Measurements from ENCODE around the gene ANKRD22.

Gene ANKRD22

DNA sequence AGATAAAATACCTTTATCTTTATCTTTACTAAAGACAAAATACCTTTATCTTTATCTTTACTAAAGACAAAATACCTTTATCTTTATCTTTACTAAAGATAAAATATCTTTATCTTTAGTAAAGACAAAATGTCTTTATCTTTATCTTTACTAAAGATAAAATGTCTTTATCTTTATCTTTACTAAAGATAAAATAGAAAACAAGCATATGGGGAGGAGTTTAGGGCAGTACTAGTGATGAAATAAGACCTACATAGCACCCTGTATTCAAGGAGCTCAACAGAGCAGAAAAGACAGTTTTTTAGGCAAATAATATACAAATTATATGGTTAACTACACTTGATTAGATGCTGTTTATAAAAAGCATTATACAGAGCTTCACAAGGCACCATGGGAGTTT, 19.3 kb downstream of the ANKRD22 start:
- no peak overlapping the region for H4K8ac ChIP-seq (ENCODE audit: low read depth, low read length)
- H2BK5ac ChIP-seq (ENCODE audit: low read length): no peak overlapping the region
- no peak overlapping the region for H3K27ac ChIP-seq (ENCODE audit: low read depth, low read length)
- H3K4me2 ChIP-seq (ENCODE audit: low read length): no peak overlapping the region
- H2BK15ac ChIP-seq (replicated peaks; ENCODE audit: low read depth): no peak overlapping the region
- H2AK5ac ChIP-seq (ENCODE audit: low read length): no peak overlapping the region
- no peaks in the 10 kb centered on the region for H3K79me2 ChIP-seq (ENCODE audit: control insufficient read depth, insufficient read depth, low read length)
- no peak overlapping the region for H3K56ac ChIP-seq (ENCODE audit: low read length)
- H3K18ac ChIP-seq (ENCODE audit: low read length): no peak overlapping the region
- no peaks in the 10 kb centered on the region for H3K4me1 ChIP-seq (ENCODE audit: control insufficient read depth, low read depth, low read length)
- H3K4ac ChIP-seq (ENCODE audit: low read depth, low read length): no peak overlapping the region
- H2BK120ac ChIP-seq (ENCODE audit: low read depth, low read length): no peak overlapping the region
- DNase-seq: peak; percentile 75
- peaks cover 3% of the 10 kb centered on the region for H3K27me3 ChIP-seq (ENCODE audit: insufficient read depth, low read length, poor library complexity)
- H3K36me3 ChIP-seq (ENCODE audit: control insufficient read depth, insufficient read depth, low read length): no peaks in the 10 kb centered on the region
- no peak overlapping the region for H4K5ac ChIP-seq (ENCODE audit: low read length)
- no peak overlapping the region for H3K23ac ChIP-seq (ENCODE audit: low read length)
- no peaks in the 10 kb centered on the region for H3K79me1 ChIP-seq (ENCODE audit: low read length)
- no peak overlapping the region for H3K9ac ChIP-seq (ENCODE audit: low read length)
- H3K4me3 ChIP-seq (ENCODE audit: low read length): no peak overlapping the region

DNA sequence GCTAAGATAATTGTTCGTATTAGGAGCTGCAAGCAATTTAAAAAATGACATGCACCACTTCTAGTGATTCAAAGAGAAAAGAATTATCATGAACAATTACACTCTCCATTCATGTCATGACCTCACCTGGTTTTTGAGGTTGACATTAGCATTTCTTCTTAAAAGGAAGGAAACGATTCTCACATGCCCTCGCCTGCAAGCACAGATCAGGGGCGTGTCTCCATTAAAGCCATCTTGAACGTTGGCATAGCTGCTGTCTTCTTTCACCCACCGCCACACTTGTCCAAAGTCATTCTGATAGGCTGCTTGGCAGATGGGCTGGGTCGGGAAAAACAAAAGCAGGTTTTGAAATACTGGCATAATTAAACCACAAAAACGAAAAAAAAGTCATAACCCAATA, 19.9 kb downstream of the ANKRD22 start:
- no CpG with 5 or more reads among the region's 8 CpGs for WGBS (ENCODE audit: extremely low coverage, insufficient coverage, low lambda C conversion rate)
- Histone ChIP-seq H3K18ac (ENCODE audit: low read length) (no peak overlapping the region), H3K4me2 (ENCODE audit: low read length) (no peak overlapping the region), H4K5ac (ENCODE audit: low read length) (no peak overlapping the region), H3K79me2 (ENCODE audit: control insufficient read depth, insufficient read depth, low read length) (no peaks in the 10 kb centered on the region), H3K23ac (ENCODE audit: low read length) (no peak overlapping the region), H3K56ac (ENCODE audit: low read length) (no peak overlapping the region), H3K36me3 (ENCODE audit: control insufficient read depth, insufficient read depth, low read length) (no peaks in the 10 kb centered on the region), H3K27me3 (ENCODE audit: insufficient read depth, low read length, poor library complexity) (peaks cover 3% of the 10 kb centered on the region), H3K4me3 (ENCODE audit: low read length) (no peak overlapping the region), H3K4ac (ENCODE audit: low read depth, low read length) (no peak overlapping the region), H2BK120ac (ENCODE audit: low read depth, low read length) (no peak overlapping the region), H3K4me1 (ENCODE audit: control insufficient read depth, low read depth, low read length) (no peaks in the 10 kb centered on the region), H3K79me1 (ENCODE audit: low read length) (no peaks in the 10 kb centered on the region), H2BK5ac (ENCODE audit: low read length) (no peak overlapping the region), H3K27ac (ENCODE audit: low read depth, low read length) (no peak overlapping the region), H4K8ac (ENCODE audit: low read depth, low read length) (no peak overlapping the region), H3K9ac (ENCODE audit: low read length) (no peak overlapping the region), H2AK5ac (ENCODE audit: low read length) (no peak overlapping the region), H2BK15ac (replicated peaks; ENCODE audit: low read depth) (no peak overlapping the region)
- DNase-seq: peak; percentile 4

DNA sequence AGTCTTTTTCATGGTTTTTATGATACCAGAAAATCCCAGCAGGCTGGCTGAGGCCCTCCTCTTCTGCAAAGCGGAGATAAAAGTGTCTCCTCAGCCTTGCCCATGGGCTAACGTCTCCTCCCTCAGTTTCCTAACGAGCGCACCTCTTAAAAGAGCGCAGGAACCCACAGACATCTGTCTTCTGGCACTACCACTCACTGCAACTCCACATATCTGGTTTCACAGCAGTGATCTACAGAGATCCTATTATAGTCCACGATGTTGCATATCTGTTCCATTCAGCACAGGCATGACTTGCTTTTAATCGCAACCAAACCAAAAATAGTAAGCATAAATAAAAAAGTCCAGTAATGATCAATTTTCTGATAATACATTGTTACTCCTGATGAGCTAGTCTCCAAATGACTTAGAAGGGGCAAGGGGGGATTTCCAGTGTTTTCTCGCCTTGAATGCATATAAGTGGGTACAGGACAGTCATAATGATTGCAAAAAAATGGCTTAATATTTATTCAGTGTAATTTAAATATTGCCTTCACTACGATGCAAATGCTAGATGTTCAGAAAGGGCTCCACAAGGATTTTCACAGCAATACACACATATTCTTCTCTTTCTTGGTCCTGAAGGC, 20.9 kb downstream of the ANKRD22 start:
- H2BK120ac ChIP-seq (ENCODE audit: low read depth, low read length): no peak overlapping the region
- no CpG with 5 or more reads among the region's 9 CpGs for WGBS (ENCODE audit: extremely low coverage, insufficient coverage, low lambda C conversion rate)

DNA sequence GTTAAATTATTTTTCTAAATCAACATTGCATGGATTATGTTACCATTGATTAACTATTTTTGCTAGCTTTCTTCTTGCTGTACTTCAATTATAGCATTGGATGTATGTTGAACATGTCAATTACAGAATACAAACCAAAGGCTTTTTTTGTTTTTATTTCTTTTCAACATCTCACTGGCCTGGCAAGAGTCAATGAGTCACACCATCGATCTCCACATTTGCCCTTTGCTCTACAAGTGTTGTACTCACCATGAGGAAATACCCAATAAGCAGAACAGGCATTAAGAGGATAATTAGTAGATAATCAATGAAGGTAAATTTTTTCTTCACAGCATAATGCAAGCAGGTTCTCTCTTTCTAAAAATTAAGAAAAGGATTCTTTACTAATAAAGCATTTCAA, 23.3 kb downstream of the ANKRD22 start:
- H3K4me3 ChIP-seq (ENCODE audit: low read length): no peak overlapping the region
- H3K27ac ChIP-seq (ENCODE audit: low read depth, low read length): no peak overlapping the region
- no peak overlapping the region for H3K56ac ChIP-seq (ENCODE audit: low read length)
- H3K27me3 ChIP-seq (ENCODE audit: insufficient read depth, low read length, poor library complexity): no peaks in the 10 kb centered on the region
- no peak overlapping the region for H2BK5ac ChIP-seq (ENCODE audit: low read length)
- H3K18ac ChIP-seq (ENCODE audit: low read length): no peak overlapping the region
- H4K8ac ChIP-seq (ENCODE audit: low read depth, low read length): no peak overlapping the region
- H2BK120ac ChIP-seq (ENCODE audit: low read depth, low read length): no peak overlapping the region
- no peak overlapping the region for H3K23ac ChIP-seq (ENCODE audit: low read length)
- H2AK5ac ChIP-seq (ENCODE audit: low read length): no peak overlapping the region
- H3K79me1 ChIP-seq (ENCODE audit: low read length): no peaks in the 10 kb centered on the region
- no peak for DNase-seq
- H3K9ac ChIP-seq (ENCODE audit: low read length): no peak overlapping the region
- whole genome bisulfite sequencing (ENCODE audit: extremely low coverage, insufficient coverage, low lambda C conversion rate): no CpG with 5 or more reads among the region's 1 CpG
- H3K79me2 ChIP-seq (ENCODE audit: control insufficient read depth, insufficient read depth, low read length): no peaks in the 10 kb centered on the region
- no peak overlapping the region for H3K4ac ChIP-seq (ENCODE audit: low read depth, low read length)
- H4K5ac ChIP-seq (ENCODE audit: low read length): no peak overlapping the region
- no peak overlapping the region for H2BK15ac ChIP-seq (replicated peaks; ENCODE audit: low read depth)
- no peaks in the 10 kb centered on the region for H3K4me1 ChIP-seq (ENCODE audit: control insufficient read depth, low read depth, low read length)
- no peaks in the 10 kb centered on the region for H3K36me3 ChIP-seq (ENCODE audit: control insufficient read depth, insufficient read depth, low read length)
- no peak overlapping the region for H3K4me2 ChIP-seq (ENCODE audit: low read length)

More for the DNA sequence above, 20.9 kb downstream of the ANKRD22 start:
- Histone ChIP-seq H3K23ac (ENCODE audit: low read length) (no peak overlapping the region), H3K27me3 (ENCODE audit: insufficient read depth, low read length, poor library complexity) (peaks cover 3% of the 10 kb centered on the region), H3K79me2 (ENCODE audit: control insufficient read depth, insufficient read depth, low read length) (no peaks in the 10 kb centered on the region), H2BK15ac (replicated peaks; ENCODE audit: low read depth) (no peak overlapping the region), H3K4ac (ENCODE audit: low read depth, low read length) (no peak overlapping the region), H3K56ac (ENCODE audit: low read length) (no peak overlapping the region), H2BK5ac (ENCODE audit: low read length) (no peak overlapping the region), H4K8ac (ENCODE audit: low read depth, low read length) (no peak overlapping the region), H3K4me3 (ENCODE audit: low read length) (no peak overlapping the region), H3K36me3 (ENCODE audit: control insufficient read depth, insufficient read depth, low read length) (no peaks in the 10 kb centered on the region), H3K4me2 (ENCODE audit: low read length) (no peak overlapping the region), H3K9ac (ENCODE audit: low read length) (no peak overlapping the region), H3K4me1 (ENCODE audit: control insufficient read depth, low read depth, low read length) (no peaks in the 10 kb centered on the region), H3K18ac (ENCODE audit: low read length) (no peak overlapping the region), H3K79me1 (ENCODE audit: low read length) (no peaks in the 10 kb centered on the region), H4K5ac (ENCODE audit: low read length) (no peak overlapping the region), H3K27ac (ENCODE audit: low read depth, low read length) (no peak overlapping the region), H2AK5ac (ENCODE audit: low read length) (no peak overlapping the region)
- no peak for DNase-seq

DNA sequence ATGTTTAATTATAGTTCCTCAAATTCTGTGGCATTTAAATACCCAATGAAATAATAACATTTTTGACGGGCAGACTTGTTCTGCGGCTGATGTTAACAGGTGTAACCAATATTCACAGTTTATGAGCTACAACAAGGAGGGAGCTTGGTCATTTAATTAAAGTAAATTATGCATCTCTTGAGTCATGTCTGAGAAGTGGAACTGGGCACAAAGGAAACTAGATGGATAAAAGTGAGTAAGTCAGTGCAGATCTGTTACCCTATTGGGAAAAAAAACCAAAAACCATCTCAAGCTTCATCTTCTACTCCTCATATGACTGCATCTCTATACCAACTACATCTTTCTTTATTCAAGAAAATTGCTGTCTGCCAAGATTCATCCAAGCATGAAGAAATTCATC, 24.0 kb downstream of the ANKRD22 start:
- Histone ChIP-seq H3K18ac (ENCODE audit: low read length) (no peak overlapping the region), H3K79me2 (ENCODE audit: control insufficient read depth, insufficient read depth, low read length) (no peaks in the 10 kb centered on the region), H3K56ac (ENCODE audit: low read length) (no peak overlapping the region), H3K9ac (ENCODE audit: low read length) (no peak overlapping the region), H2BK120ac (ENCODE audit: low read depth, low read length) (no peak overlapping the region), H4K8ac (ENCODE audit: low read depth, low read length) (no peak overlapping the region), H3K4me3 (ENCODE audit: low read length) (no peak overlapping the region), H3K27me3 (ENCODE audit: insufficient read depth, low read length, poor library complexity) (no peaks in the 10 kb centered on the region), H3K4ac (ENCODE audit: low read depth, low read length) (no peak overlapping the region), H3K4me1 (ENCODE audit: control insufficient read depth, low read depth, low read length) (no peaks in the 10 kb centered on the region), H3K27ac (ENCODE audit: low read depth, low read length) (no peak overlapping the region), H3K79me1 (ENCODE audit: low read length) (no peaks in the 10 kb centered on the region), H3K23ac (ENCODE audit: low read length) (no peak overlapping the region), H3K36me3 (ENCODE audit: control insufficient read depth, insufficient read depth, low read length) (no peaks in the 10 kb centered on the region), H4K5ac (ENCODE audit: low read length) (no peak overlapping the region), H2BK5ac (ENCODE audit: low read length) (no peak overlapping the region), H2BK15ac (replicated peaks; ENCODE audit: low read depth) (no peak overlapping the region), H2AK5ac (ENCODE audit: low read length) (no peak overlapping the region), H3K4me2 (ENCODE audit: low read length) (no peak overlapping the region)
- no CpG with 5 or more reads among the region's 2 CpGs for whole genome bisulfite sequencing (ENCODE audit: extremely low coverage, insufficient coverage, low lambda C conversion rate)
- DNase-seq: no peak

DNA sequence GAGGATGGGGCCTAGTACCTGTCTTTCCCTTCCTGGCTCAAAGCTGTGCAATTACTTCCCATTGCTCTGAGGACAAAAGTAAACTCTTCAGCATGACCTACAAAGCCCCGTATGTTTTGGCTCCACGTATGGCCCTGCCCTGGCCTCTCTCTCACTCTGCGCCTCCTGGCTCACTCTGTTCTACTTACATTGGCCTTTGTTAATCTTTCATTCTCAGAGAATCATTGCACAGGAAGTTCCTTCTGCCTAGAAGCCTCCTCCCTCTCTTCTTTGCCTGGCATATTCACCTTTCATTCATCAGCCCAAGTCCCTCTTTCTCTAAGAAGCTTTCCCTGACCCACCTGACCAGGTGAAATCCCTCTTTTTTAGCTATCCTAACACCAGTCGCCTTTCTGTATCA, 25.3 kb downstream of the ANKRD22 start:
- H3K4me2 ChIP-seq (ENCODE audit: low read length): no peak overlapping the region
- H2BK15ac ChIP-seq (replicated peaks; ENCODE audit: low read depth): no peak overlapping the region
- H3K79me1 ChIP-seq (ENCODE audit: low read length): no peaks in the 10 kb centered on the region
- H2BK120ac ChIP-seq (ENCODE audit: low read depth, low read length): no peak overlapping the region
- no peak for DNase-seq
- no peak overlapping the region for H3K18ac ChIP-seq (ENCODE audit: low read length)
- no peaks in the 10 kb centered on the region for H3K79me2 ChIP-seq (ENCODE audit: control insufficient read depth, insufficient read depth, low read length)
- H2AK5ac ChIP-seq (ENCODE audit: low read length): no peak overlapping the region
- WGBS (ENCODE audit: extremely low coverage, insufficient coverage, low lambda C conversion rate): no CpG with 5 or more reads among the region's 4 CpGs
- H3K56ac ChIP-seq (ENCODE audit: low read length): no peak overlapping the region
- H3K4ac ChIP-seq (ENCODE audit: low read depth, low read length): no peak overlapping the region
- H3K36me3 ChIP-seq (ENCODE audit: control insufficient read depth, insufficient read depth, low read length): no peaks in the 10 kb centered on the region
- H2BK5ac ChIP-seq (ENCODE audit: low read length): no peak overlapping the region
- no peaks in the 10 kb centered on the region for H3K27me3 ChIP-seq (ENCODE audit: insufficient read depth, low read length, poor library complexity)
- H4K8ac ChIP-seq (ENCODE audit: low read depth, low read length): no peak overlapping the region
- H3K4me1 ChIP-seq (ENCODE audit: control insufficient read depth, low read depth, low read length): no peaks in the 10 kb centered on the region
- no peak overlapping the region for H4K5ac ChIP-seq (ENCODE audit: low read length)
- no peak overlapping the region for H3K4me3 ChIP-seq (ENCODE audit: low read length)
- H3K23ac ChIP-seq (ENCODE audit: low read length): no peak overlapping the region
- no peak overlapping the region for H3K9ac ChIP-seq (ENCODE audit: low read length)
- H3K27ac ChIP-seq (ENCODE audit: low read depth, low read length): no peak overlapping the region

Data from mesendoderm (in vitro differentiated cells).